ENCODE measurements around the gene GABRB3. TPM values are rescaled to one million over a fixed set of nuclear protein-coding genes. Genes with fewer than 3 reads are reported as not detected.

The GABRB3 gene
- total RNA-seq, 1 donor from 2014 or later = 2.7 TPM

Other genes starting within 250 kb of the GABRB3 start
- gene GABRA5, start 94.0 kb upstream of the GABRB3 start, total RNA-seq = not detected
- gene GABRG3, start 198.1 kb upstream of the GABRB3 start, total RNA-seq = 0.35 TPM

All from cardiac septum (tissue), 1 donor.